ENCODE results near the gene UBAC2. TPM values are rescaled to one million over a fixed set of nuclear protein-coding genes. Genes with fewer than 3 reads are reported as not detected.
"Not testable (repeated sequence)": the region's sequence is repeated elsewhere in the genome, so short reads cannot be mapped to it uniquely, and the experiment has no call there.

The UBAC2 gene
- total RNA-seq, 2 experiments from 2014 or later, result 56.0 to 59.0 TPM

GRCh38 chr13:99379856-99380801, 179.5 kb downstream of the UBAC2 start:
- Mint-ChIP-seq H3K27me3 (no peaks in the 10 kb centered on the region), H3K27ac (peak overlapping the region; percentile 96), H3K4me3 (no peak overlapping the region), H3K9me3 (no peaks in the 10 kb centered on the region), H3K4me1 (peaks cover 86% of the 10 kb centered on the region), H3K36me3 (peaks cover 53% of the 10 kb centered on the region)
- no peak for DNase-seq

- peak overlapping the region; percentile 59 for H3K4me3 Mint-ChIP-seq
- peak overlapping the region; percentile 96 for H3K27ac Mint-ChIP-seq
- peak; percentile 62 for DNase-seq
- H3K9me3 Mint-ChIP-seq, result no peaks in the 10 kb centered on the region
- peaks cover 86% of the 10 kb centered on the region for H3K4me1 Mint-ChIP-seq
- H3K36me3 Mint-ChIP-seq, result peaks cover 57% of the 10 kb centered on the region
- no peaks in the 10 kb centered on the region for H3K27me3 Mint-ChIP-seq
Observed at GRCh38 chr13:99380921-99381645, 180.4 kb downstream of the UBAC2 start.

- no peak for DNase-seq
- Mint-ChIP-seq H3K27me3 (no peaks in the 10 kb centered on the region), H3K36me3 (peaks cover 57% of the 10 kb centered on the region), H3K9me3 (no peaks in the 10 kb centered on the region), H3K4me1 (peaks cover 86% of the 10 kb centered on the region), H3K27ac (peak overlapping the region; percentile 96), H3K4me3 (peak overlapping the region; percentile 24)
Observed at GRCh38 chr13:99381766-99382165, 181.1 kb downstream of the UBAC2 start.

- Mint-ChIP-seq H3K27ac (peak overlapping the region; percentile 96), H3K4me3 (peak overlapping the region; percentile 14), H3K27me3 (no peaks in the 10 kb centered on the region), H3K9me3 (no peaks in the 10 kb centered on the region), H3K4me1 (peaks cover 89% of the 10 kb centered on the region), H3K36me3 (peaks cover 59% of the 10 kb centered on the region)
- DNase-seq, result peak; percentile 52
Observed at GRCh38 chr13:99382428-99383133, 181.9 kb downstream of the UBAC2 start.

- Mint-ChIP-seq H3K27me3 (no peaks in the 10 kb centered on the region), H3K4me1 (peaks cover 94% of the 10 kb centered on the region), H3K4me3 (peak overlapping the region; percentile 48), H3K27ac (peak overlapping the region; percentile 96), H3K9me3 (no peaks in the 10 kb centered on the region), H3K36me3 (peaks cover 55% of the 10 kb centered on the region)
- DNase-seq, result peak; percentile 21
Observed at GRCh38 chr13:99383511-99383921, 182.9 kb downstream of the UBAC2 start.

GRCh38 chr13:99383946-99384345, 183.3 kb downstream of the UBAC2 start:
- Mint-ChIP-seq H3K27ac (peak overlapping the region; percentile 96), H3K9me3 (no peaks in the 10 kb centered on the region), H3K4me3 (peak overlapping the region; percentile 37), H3K27me3 (no peaks in the 10 kb centered on the region), H3K4me1 (peaks cover 94% of the 10 kb centered on the region), H3K36me3 (peaks cover 51% of the 10 kb centered on the region)
- DNase-seq, result peak; percentile 59

GRCh38 chr13:99384468-99384867, 183.8 kb downstream of the UBAC2 start:
- Mint-ChIP-seq H3K9me3 (no peaks in the 10 kb centered on the region), H3K4me3 (peak overlapping the region; percentile 49), H3K27ac (peak overlapping the region; percentile 96), H3K4me1 (peaks cover 90% of the 10 kb centered on the region), H3K36me3 (peaks cover 46% of the 10 kb centered on the region), H3K27me3 (no peaks in the 10 kb centered on the region)
- DNase-seq, result peak; percentile 57

GRCh38 chr13:99385161-99385560, 184.5 kb downstream of the UBAC2 start:
- Mint-ChIP-seq H3K36me3 (peaks cover 41% of the 10 kb centered on the region), H3K4me3 (no peak overlapping the region), H3K9me3 (no peaks in the 10 kb centered on the region), H3K4me1 (peaks cover 83% of the 10 kb centered on the region), H3K27me3 (no peaks in the 10 kb centered on the region), H3K27ac (peak overlapping the region; percentile 96)
- no peak for DNase-seq

- Mint-ChIP-seq H3K4me3 (no peak overlapping the region), H3K9me3 (no peaks in the 10 kb centered on the region), H3K27me3 (no peaks in the 10 kb centered on the region), H3K36me3 (peaks cover 39% of the 10 kb centered on the region), H3K27ac (peak overlapping the region; percentile 49), H3K4me1 (peaks cover 77% of the 10 kb centered on the region)
- no peak for DNase-seq
Observed at GRCh38 chr13:99385940-99386339, 185.3 kb downstream of the UBAC2 start.

- Mint-ChIP-seq H3K4me1 (peaks cover 71% of the 10 kb centered on the region), H3K27me3 (no peaks in the 10 kb centered on the region), H3K36me3 (peaks cover 34% of the 10 kb centered on the region), H3K4me3 (no peak overlapping the region), H3K27ac (no peak overlapping the region), H3K9me3 (no peaks in the 10 kb centered on the region)
- no peak for DNase-seq
Observed at GRCh38 chr13:99386495-99386894, 185.8 kb downstream of the UBAC2 start.

- Mint-ChIP-seq H3K27ac (peak overlapping the region; percentile 77), H3K4me1 (peaks cover 66% of the 10 kb centered on the region), H3K27me3 (no peaks in the 10 kb centered on the region), H3K9me3 (no peaks in the 10 kb centered on the region), H3K36me3 (peaks cover 28% of the 10 kb centered on the region), H3K4me3 (no peak overlapping the region)
- DNase-seq, result peak; percentile 83
Observed at GRCh38 chr13:99386911-99387788, 186.5 kb downstream of the UBAC2 start.

- H3K27ac Mint-ChIP-seq, result peak overlapping the region; percentile 72
- H3K36me3 Mint-ChIP-seq, result peaks cover 28% of the 10 kb centered on the region
- H3K4me3 Mint-ChIP-seq, result no peak overlapping the region
- DNase-seq, result no peak
- no peaks in the 10 kb centered on the region for H3K9me3 Mint-ChIP-seq
- no peaks in the 10 kb centered on the region for H3K27me3 Mint-ChIP-seq
- H3K4me1 Mint-ChIP-seq, result peaks cover 55% of the 10 kb centered on the region
Observed at GRCh38 chr13:99388334-99388923, 187.8 kb downstream of the UBAC2 start.

- DNase-seq, H3K4me3 Mint-ChIP-seq, H3K27me3 Mint-ChIP-seq, H3K9me3 Mint-ChIP-seq: not testable (repeated sequence)
- peak overlapping the region; percentile 35 for H3K27ac Mint-ChIP-seq
- peaks cover 27% of the 10 kb centered on the region for H3K36me3 Mint-ChIP-seq
- peaks cover 53% of the 10 kb centered on the region for H3K4me1 Mint-ChIP-seq
Observed at GRCh38 chr13:99389094-99389493, 188.4 kb downstream of the UBAC2 start.

Measured in activated naive CD8-positive, alpha-beta T cell treated with anti-CD3 and anti-CD28 coated beads for 36 hours (primary cell).